Medulla oblongata (tissue), 1 donor: ENCODE results near the gene HPN.
"Not testable (repeated sequence)": the region's sequence is repeated elsewhere in the genome, so short reads cannot be mapped to it uniquely, and the experiment has no call there.

Experiments used
- DNase-seq: peaks from one replicate; pipeline ENCODE4 v3.0.0-alpha.2; 2015; ENCODE audit errors: extremely low spot score

Gene HPN

GRCh38 chr19:35042954-35043604, 1.6 kb downstream of the HPN start:
- no peak for DNase-seq

- DNase-seq, result no peak
Measured at GRCh38 chr19:35043906-35044305, 2.4 kb downstream of the HPN start.

DNA sequence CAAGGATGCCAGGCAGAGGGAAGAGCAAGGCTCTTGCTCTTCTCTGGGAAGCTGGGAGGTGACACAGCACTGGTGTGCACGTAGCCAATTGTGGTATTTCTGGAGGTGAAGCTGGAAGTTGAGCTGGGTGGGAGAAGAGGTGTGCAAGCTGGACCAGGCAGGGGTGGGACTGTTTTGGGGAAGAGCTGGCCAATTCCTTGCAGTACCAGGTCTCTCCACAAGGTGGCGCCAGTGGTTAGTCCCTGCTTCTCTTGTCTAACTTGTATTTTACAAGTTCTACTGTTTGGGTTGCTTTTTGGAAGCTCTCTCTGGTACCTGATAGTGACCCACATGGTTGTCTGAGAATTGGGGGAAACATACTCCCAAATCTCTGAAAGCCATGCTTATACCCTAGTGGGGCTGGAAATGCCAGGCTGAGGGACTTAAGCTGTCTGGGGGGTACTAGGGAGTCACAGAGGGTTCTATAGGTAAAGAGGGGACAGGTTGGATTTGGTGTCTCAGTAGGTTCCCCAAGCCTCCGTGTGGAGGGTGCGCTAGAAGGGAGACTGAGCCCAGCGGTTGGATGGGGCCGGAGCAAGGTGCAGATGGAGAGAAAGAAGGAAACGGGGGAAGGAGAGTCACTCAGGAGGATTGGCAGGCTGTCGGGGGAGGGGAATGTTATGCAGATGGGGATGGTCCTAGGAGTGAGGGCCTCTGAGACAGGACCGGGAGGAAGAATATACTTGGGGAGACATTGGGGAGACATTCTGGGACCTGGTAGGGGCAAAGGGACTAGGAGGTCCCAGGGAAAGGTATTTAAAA, 3.0 kb downstream of the HPN start:
- peak; percentile 82 for DNase-seq

DNA sequence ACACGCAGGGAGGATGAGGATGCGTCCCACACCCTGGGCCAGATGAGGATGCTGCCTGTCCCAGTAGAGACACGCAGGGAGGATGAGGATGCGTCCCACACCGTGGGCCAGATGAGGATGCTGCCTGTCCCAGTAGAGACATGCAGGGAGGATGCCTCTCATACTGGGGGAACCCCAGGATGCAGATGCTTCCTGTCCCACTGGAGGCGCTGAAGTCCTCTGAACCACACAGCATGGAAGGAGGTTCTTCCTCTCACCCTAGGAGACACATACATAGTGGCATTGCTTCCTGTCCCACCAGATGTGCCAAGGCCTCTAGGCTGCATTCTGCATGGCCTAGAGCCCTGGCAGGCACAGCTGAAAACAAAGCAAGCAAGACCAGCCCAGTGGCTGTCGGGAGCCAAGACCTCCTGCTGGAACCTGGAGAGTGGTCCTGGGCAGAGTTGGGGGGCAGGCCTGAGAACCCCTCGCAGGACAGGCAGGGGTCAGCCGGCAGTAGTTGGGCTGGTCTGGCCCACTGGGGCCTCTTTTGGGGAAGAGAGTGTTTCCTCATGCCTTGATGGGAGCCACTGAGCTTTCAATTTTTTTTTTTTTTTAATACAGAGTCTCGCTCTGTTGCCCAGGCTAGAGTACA, 4.3 kb downstream of the HPN start:
- DNase-seq, result peak; percentile 80

GRCh38 chr19:35046461-35046860, 4.9 kb downstream of the HPN start:
- no peak for DNase-seq

GRCh38 chr19:35048911-35049411, 7.4 kb downstream of the HPN start:
- DNase-seq, result peak; percentile 82

GRCh38 chr19:35049456-35049855, 7.9 kb downstream of the HPN start:
- peak; percentile 59 for DNase-seq

GRCh38 chr19:35050662-35051061, 9.1 kb downstream of the HPN start:
- DNase-seq, result not testable (repeated sequence)

DNA sequence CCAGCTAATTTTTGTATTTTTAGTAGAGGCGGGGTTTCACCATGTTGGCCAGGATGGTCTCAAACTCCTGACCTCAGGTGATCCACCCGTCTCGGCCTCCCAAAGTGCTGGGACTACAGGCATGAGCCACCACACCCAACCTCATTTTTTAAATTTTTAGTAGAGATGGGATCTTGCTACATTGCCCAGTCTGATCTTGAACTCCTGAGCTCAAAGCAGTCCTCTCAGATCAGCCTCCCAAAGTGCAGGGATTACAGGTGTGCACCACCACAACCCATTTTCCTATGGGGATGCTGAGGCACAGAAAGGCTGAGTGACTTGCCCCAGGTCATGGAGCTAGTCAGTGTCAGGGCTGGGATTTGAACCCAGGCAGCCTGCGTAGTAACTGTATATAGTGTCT, 9.7 kb downstream of the HPN start:
- not testable (repeated sequence) for DNase-seq

- DNase-seq, result no peak
Measured at GRCh38 chr19:35051796-35052195, 10.3 kb downstream of the HPN start.

DNA sequence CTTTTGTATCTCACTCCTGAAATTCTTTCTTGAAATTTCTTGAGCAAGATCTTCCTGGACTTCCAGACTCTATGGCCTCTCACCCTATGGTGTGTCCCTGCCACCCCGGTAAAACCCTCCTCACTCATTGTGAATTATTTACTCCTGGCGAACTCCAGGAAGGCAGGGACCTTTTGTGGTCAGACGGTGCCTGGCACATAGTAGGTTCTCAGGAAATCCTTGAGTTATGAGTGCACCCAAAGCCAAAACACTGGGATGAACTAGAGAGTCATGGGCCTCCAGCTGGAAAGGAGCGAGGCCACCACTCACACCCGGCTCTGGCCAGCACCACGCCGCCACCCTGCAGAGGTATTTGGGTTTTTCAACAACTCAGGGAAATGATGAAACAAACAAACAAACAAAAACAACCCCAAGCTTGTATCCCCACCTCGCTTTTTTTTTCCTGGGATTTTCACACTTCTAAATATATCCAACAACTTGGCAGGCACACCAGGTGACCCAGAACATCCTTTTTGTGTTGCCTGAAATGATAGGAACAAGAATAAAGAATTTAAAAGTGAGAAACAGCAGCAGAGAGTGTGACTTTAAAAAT, 11.2 kb downstream of the HPN start:
- DNase-seq, result no peak

DNA sequence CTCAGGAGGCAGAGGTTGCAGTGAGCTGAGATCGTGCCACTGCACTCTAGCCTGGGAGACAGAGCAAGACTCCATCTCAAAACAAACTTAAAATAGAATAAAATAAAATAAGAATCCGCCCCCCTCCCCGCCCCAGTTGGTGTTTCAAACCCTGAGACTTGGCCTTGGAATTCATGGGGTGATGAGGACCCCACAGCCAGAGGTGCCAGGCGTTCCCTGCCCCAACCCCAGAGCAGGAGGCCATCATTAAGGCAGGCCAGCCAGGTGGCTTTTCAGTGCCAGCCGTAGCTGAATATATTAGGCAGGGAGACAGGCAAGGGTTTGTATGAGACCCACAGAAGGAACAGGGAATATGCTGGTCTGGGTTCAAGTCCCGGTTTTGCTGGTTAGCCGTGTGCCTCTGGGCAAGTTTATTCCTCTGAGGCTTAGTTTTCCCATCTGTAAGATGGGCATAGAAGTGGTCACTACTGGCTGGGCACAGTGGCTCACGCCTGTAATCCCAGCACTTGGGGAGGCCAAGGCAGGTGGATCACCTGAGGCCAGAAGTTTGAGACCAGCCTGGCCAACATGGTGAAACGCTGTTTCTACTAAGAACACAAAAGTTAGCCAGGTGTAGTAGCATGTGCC, 12.3 kb downstream of the HPN start:
- DNase-seq, result no peak

DNA sequence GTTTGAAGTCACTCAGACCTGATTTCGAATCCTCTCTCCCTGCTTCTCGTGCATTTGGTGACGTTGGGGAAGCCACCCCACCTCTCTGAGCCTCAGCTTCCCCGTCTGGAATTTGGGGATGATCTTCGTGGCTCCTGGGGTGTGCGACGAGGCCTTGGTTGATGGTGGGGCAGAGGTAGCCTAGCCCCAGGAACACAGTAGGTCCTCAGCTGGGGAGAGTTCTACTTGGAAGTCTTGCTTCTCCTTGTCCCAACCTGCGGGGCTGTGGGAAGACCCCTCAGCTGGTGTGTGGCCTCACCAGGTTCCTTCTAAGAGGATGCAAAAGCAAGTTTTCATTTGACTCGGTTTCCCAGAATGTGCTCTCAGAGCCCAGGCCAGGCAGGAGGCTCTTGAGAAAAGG, 13.1 kb downstream of the HPN start:
- no peak for DNase-seq

- DNase-seq, result no peak
Measured at GRCh38 chr19:35055715-35056179, 14.2 kb downstream of the HPN start.

DNA sequence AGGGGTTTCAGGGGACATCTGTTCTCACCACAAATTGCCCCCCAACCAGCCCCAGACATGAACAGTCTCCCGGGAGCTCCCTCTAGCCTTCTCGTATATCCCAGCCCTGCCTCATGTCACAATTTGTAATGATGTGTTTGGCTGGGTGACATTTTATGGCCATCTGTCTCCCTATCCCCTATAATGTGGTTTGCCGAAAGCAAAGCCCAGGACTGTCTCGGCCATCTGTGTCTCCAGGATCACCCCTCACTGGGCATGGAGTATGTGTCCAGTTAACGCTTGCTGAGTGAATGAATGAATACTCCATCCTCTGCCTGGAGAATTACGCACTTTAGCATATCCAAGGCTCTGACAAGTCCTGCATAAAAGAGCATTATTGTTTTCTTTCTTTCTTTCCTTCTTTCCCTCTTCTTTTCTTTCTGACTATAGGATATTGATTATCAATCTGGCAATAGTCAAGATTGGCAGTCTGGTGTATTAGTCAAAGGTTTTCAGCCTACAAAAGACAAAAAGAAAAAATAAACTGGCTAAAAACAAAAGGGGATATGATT, 15.1 kb downstream of the HPN start:
- no peak for DNase-seq

- DNase-seq, result no peak
Measured at GRCh38 chr19:35058370-35058769, 16.8 kb downstream of the HPN start.

GRCh38 chr19:35059006-35059798, 17.7 kb downstream of the HPN start:
- DNase-seq, result no peak

GRCh38 chr19:35059799-35060091, 18.2 kb downstream of the HPN start:
- no peak for DNase-seq

- no peak for DNase-seq
Measured at GRCh38 chr19:35060160-35060855, 18.8 kb downstream of the HPN start.
